Measurements from ENCODE around the gene MTG2.

- TF ChIP-seq CTCF (IDR thresholded peaks at IDR 0.05) (no peak), POLR2AphosphoS5 (IDR thresholded peaks at IDR 0.05) (no peak), POLR2A (IDR thresholded peaks at IDR 0.05) (no peak)
Measured at GRCh38 chr20:62238569-62239277, 55.9 kb downstream of the MTG2 start.
